Measurements from ENCODE around the gene NTM.

- TF ChIP-seq POLR2A (IDR thresholded peaks at IDR 0.05), result no peak
- no peak for TF ChIP-seq CTCF (IDR thresholded peaks at IDR 0.05)
- TF ChIP-seq EP300 (IDR thresholded peaks at IDR 0.05), result no peak
These were observed 709.7 kb downstream of the NTM start for GRCh38 chr11:132080127-132080526.
